AG09309 (cell line): ENCODE results near the gene CTIF.

ENCODE experiments used
- DNase-seq: peaks from one replicate; pipeline ENCODE4 v3.0.0-alpha.2; 2010; ENCODE audit warnings: low read depth
- H3K4me3 ChIP-seq: 2 replicates; pipeline ENCODE4 v1.5.1; 2011; ENCODE audit warnings: mild to moderate bottlenecking, low read depth, low read length, moderate library complexity; ENCODE audit not compliant: control insufficient read depth
- TF ChIP-seq, protein P1 (sequence below): IDR thresholded peaks from 2 replicates; pipeline ENCODE4 v1.5.1; 2011; ENCODE audit warnings: mild to moderate bottlenecking, low read depth, low read length, inconsistent platforms; ENCODE audit not compliant: insufficient read depth, control insufficient read depth; ENCODE audit errors: missing control alignments

CTIF gene

DNA sequence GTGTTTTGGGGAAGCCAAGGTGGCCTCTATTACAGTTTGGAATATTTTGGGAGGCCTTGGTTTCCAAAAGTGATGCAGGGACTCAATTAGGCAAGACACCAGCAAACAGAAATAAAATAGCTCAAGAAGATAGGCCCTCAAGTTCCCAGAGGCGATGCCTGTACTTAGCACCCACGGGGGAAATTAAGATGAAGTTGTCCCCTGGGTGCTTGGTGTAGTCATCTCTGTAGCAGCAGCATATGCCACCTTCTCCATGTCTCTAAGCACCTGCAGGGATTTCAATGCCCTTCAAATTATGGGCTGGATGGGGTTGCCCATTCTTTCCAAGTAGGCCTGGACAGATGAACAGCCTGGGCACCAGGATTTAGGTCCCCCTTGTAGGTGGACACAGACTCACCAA lies 185.0 kb downstream of the CTIF start:
- H3K4me3 ChIP-seq: no peak overlapping the region
- DNase-seq: no peak
- TF ChIP-seq, protein P1, sequence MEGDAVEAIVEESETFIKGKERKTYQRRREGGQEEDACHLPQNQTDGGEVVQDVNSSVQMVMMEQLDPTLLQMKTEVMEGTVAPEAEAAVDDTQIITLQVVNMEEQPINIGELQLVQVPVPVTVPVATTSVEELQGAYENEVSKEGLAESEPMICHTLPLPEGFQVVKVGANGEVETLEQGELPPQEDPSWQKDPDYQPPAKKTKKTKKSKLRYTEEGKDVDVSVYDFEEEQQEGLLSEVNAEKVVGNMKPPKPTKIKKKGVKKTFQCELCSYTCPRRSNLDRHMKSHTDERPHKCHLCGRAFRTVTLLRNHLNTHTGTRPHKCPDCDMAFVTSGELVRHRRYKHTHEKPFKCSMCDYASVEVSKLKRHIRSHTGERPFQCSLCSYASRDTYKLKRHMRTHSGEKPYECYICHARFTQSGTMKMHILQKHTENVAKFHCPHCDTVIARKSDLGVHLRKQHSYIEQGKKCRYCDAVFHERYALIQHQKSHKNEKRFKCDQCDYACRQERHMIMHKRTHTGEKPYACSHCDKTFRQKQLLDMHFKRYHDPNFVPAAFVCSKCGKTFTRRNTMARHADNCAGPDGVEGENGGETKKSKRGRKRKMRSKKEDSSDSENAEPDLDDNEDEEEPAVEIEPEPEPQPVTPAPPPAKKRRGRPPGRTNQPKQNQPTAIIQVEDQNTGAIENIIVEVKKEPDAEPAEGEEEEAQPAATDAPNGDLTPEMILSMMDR: no peak

DNA sequence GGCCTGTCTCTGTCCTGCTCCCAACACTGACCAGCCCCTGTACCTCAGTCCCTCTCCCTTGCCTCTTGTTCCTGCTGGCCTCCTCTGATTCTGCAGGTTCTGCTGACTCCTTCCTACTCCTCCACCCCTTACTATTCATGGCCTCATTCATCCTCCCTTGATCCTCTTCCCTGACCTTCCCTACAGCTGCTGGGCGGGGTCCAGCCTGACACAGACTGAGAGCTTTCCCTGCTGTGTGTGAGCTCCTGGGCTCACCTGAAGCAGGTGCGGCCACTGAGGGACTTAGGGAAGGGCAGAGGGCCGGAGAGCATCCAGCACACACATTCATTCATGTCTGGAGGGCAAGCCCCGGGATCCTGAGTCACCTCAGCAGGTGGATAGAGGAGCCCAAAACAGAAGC lies 185.6 kb downstream of the CTIF start:
- TF ChIP-seq, protein P1: no peak
- no peak for DNase-seq
- H3K4me3 ChIP-seq: no peak overlapping the region

DNA sequence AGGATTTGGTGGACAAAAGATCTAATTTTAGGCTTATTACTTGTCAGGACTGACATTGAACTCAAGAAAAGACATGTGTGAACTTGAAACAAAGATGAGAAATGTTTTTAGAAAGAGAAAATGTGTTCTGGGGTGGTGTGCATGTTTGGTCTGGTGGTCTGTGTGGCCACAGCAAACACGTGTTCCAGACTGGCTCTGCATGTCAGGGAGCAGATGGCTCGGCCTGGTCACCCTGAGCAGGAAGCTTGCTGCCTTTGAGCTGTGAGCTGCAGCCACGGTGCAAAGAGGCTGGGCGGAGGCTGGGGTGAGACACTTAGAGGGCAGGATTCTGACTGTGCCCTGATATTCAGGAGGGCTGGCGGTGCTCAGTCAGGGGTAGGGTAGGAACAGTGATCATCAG lies 186.1 kb downstream of the CTIF start:
- no peak overlapping the region for H3K4me3 ChIP-seq
- TF ChIP-seq, protein P1: no peak
- DNase-seq: no peak

DNA sequence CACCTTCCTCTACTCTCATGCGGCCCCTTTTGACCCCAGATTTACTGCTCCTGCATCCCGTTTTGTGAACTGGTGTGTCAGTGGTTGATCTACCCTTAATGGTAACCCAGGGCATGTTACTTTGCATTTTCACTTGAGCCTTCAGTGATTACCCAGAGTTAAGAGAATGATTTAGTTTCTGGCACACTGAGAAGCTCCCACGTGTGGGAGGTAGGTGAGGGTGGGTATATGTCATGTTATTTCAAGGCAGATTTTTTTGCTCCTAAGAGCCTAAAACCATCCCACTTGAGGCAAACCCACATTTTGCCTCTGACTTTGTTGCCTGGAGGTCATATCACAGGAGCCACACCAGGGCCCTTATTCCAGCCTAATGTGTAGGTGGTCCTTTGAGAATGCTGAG lies 186.7 kb downstream of the CTIF start:
- TF ChIP-seq, protein P1: no peak
- no peak for DNase-seq
- no peak overlapping the region for H3K4me3 ChIP-seq

DNA sequence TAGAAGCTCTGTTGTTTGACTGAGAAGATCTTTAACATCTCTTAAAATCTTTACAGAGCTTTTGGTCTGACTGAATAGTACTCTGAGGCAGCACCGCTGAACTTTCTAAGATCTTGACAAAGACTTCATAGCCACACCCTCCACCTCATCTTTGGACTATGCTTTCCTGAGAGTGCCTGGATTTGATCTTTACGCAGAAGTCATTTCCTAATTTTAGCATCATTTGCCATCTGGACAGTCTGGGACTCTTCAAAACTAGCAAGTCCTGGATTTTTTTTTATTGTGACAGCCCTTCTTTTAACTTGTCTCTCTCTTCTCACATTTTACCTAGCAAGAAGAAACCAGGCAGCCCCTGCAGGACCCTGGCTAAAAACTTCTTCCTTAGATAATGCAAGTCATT lies 188.8 kb downstream of the CTIF start:
- DNase-seq: no peak
- no peak overlapping the region for H3K4me3 ChIP-seq
- TF ChIP-seq, protein P1: no peak

DNA sequence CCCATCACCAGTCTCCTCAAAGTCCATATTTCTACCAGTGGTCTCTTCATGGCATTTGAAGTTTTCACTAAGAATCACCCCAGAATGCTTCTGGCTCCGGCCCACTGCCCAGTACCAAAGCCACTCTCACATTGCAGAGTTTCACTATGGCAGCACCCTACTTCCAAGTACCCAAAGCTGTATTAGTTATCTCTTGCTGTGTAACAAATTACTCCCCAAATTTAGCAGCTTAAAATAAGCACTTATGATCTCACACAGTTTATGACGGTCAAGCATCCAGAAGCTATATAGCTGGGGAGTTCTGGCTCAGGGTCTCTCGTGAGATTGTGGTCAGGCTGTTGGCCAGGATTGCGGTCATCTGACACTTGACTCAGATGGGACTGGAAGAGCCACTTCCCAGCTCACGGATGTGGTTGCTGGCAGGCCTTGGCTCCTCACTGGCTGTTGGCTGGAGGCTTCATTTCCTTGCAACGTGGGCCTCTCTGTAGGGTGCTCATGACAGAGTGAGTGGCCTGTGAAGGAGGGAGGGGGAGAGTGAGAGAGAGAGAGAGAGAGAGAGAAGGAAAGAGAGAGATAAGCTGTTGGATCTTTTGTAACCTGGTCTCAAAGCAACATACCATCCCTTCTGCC lies 189.5 kb downstream of the CTIF start:
- peak; percentile 97 for DNase-seq
- TF ChIP-seq, protein P1: no peak
- no peak overlapping the region for H3K4me3 ChIP-seq

DNA sequence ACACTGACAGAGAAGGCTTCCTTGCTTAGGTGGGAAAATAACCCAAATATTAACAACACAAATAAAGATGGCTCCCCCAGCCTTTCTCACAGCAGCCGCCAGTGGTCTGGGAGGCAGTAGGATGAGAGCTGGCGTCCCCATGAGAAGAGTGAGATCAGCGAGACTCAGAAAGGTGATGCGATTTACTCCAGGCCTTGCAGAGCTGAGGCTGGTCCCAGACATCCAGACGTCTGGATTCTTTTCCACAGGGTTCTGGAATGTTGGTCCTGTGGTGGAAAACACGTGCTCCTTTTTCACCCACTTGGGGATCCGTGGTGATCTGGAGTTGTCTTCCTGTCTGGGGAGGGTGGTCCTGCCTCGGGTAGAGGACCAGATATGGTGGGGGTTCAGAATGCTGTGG lies 190.6 kb downstream of the CTIF start:
- DNase-seq: no peak
- TF ChIP-seq, protein P1: no peak
- H3K4me3 ChIP-seq: no peak overlapping the region
